HUDEP-2 (cell line): Measurements from ENCODE around the gene LRP3.
"Not testable (repeated sequence)": the region's sequence is repeated elsewhere in the genome, so short reads cannot be mapped to it uniquely, and the experiment has no call there.

Source experiments
- DNase-seq, 76 experiments: peaks; one replicate each; lab custom pipeline; 2025; ENCODE audit not compliant: unreplicated experiment in 76 of 76; lab: John Stamatoyannopoulos, UW

LRP3 gene

DNA sequence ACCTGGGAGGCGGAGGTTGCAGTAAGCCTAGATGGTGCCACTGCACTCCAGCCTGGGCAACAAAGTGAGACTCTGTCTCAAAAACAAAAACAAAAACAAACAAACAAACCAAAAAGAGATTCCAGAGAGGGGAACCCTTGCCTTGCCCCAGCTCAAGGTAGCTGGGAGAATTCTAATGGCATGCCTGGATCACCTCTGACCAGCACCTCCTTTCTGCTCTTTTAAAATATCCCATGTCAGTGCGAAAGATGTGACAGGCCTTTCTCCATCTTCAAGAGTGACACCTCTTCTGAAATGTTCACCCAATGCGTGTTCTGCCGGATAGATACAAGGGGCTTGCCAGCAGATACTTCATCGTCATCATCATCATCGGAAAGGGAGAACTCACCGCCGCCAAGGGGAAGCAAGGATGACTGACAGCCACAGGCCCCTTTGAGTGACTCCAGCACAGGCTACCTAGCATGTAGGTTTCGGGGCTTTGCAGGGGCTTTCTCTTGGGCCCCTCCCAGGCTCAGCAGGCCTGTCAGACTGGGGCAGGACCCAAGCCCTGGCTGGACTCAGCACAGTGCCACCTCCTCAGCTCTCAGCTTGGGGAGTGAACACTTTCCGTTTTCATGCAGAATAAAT is 18.9 kb upstream of the LRP3 start:
- DNase-seq: no peak

DNA sequence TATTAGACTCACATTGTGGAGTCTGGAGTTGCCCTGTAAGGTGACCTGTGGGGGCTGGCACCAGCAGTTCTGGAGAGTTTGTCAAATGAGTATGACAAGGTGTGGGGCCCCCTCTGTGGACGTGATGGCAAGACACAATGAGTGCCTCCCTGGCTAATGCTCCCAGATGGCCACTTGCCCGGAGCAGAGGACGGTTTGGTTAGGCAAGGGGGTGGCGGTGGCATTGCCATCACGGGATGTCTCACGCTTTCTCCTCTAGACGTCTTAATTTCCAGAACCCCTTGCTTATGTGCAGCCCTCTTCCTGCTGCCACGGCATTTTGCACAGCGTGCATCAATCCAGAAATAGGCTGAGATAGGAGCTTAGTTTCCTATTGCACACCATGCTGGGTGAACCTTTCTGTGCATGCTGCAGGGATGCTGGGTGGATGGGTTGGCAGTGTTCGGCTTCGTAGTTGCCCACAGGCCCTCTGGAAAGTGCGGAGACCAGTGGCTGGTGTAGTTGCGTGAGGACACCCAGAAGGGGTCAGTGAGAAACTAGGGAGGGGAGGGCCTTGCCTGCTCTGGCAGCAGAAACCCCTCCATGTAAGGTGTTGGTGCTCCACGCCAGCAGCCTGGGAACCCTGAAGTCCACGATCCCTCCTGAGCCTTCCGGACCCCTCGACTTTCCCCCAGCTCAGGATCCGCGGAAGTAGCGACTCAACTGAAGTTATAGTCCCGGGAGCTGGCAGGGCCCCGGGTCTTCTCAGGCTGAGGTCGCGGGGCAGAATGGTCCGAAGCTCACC is 18.1 kb upstream of the LRP3 start:
- DNase-seq: peak in 10 of 76 experiments; percentile 27 to 60 (median 45)

DNA sequence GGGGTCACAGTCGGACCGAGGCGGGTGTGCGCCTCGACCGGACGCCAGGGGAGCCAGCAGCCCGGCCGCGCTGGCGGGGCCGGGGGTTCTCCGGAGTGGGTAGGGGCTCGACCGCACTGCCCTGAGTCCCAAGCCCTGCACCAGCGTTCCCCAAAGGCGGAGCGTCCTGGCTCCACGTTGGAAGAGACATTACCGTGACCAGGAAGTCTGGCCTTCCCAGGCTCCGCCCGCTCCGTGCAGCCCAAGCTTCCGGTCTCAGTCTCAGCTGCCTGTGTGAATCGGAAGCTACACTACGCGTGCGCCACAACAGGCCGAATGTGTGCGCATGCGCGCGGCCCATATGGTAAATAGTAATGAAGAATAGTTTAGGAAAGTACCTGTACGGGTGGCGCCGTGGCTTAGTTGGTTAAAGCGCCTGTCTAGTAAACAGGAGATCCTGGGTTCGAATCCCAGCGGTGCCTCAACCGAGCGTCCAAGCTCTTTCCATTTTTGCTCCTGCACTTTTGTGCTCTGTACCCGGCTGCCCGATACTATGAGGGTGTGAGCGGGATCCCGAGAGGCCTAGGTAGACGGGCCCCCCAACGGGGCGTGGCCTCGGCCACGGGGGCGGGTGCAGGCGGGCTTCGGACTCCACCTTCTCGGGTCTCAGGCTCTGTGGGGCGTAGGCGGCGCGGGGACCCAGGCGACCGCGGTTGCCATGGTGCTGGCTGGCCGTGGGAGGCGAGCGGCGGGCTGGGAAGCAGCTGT is 17.3 kb upstream of the LRP3 start:
- DNase-seq: peak; percentile 86 to 100 (median 99)

DNA sequence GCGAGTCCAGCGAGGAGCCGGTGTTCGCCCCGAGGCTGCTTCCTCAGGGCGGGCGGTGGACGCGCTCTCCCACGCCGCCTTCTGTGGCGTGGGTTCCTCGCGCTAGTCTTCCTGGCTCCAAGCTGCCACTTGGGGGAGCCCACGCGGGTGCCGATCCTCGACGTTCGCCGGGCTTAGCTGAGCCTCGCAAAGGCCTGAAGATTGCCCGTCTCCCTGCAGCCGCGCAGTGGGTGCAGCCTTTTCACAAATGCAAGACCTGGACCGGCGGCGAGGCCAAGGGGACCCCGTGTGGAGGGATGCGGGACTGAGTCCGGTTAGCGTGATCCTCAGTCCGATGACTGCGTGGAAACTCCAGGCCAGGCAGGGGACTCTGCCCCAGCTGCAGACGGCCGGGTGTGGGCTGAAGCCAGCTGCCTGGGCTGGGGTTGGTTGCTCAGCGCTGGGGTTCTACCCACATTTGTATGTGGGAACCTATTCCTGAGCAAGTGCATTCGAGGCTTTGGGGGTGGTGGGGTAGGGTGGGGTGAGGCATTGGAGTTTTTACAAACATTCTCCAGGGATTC is 16.6 kb upstream of the LRP3 start:
- DNase-seq: peak in 30 of 76 experiments; percentile 30 to 80 (median 66)

DNA sequence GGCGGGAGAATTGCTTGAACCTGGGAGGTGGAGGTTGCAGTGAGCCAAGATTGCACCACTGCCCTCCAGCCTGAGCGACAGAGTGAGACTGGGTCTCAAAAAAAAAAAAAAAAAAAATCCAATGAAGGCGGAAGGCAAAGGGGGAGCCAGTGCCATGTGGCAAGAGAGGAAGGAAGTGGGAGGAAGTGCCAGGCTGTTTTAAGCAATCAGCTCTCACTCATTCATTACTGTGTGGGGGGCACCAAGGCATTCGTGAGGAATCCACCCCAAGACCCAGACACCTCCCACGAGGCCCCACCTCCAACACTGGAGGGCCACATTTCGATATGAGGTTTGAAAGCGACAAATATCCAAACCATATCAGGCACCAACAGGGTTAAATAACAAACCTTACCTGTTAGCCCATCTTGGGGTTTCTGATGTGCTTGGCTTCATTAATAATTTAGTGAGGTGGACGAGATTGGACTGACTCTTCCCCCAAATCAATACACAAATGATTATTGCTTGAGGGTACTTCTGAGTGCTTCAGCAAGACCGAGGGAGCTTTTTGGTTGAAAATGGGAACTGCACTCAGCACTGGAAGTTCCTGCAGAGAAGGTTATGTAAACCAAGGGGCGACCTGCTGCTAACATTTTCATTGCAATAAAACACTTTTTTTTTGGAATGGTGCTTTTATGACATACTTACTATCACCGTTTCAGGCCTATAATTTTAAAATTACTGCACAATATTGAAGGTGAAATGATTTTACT is 7.5 kb upstream of the LRP3 start:
- no peak for DNase-seq

DNA sequence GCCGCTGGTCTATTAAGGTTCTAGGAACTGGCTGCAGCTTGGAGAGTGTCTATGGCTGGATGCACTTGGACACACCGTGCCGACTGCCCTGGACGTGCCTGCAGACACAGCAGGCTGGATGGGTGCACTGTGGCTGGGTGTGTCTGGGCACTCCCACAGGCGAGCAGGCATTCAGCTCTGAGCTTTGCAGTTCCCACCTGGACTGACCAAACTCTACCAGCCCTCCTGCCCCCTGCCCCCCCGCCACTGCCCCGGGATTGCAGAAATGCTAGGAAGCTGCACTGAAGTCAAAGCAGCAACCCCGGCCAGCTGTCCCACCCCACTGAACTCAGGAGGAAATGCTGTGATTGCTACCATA is 7.0 kb upstream of the LRP3 start:
- no peak for DNase-seq

DNA sequence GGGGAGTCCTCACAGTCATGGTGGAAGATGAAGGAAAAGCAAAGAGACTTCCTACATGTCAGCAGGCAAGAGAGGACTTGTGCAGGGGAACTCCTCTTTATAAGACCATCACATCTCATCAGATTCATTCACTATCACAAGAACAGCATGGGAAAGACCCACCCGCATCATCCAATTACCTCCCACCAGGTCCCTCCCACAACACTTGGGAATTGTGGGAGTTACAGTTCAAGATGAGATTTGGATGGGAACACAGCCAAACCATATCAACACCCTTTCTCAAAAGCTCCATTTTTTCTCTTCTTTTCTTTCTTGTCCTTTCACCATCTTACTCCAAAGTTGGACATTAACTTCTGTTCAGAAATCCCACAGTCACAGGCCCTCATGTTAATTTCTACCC is 4.7 kb upstream of the LRP3 start:
- DNase-seq: no peak

DNA sequence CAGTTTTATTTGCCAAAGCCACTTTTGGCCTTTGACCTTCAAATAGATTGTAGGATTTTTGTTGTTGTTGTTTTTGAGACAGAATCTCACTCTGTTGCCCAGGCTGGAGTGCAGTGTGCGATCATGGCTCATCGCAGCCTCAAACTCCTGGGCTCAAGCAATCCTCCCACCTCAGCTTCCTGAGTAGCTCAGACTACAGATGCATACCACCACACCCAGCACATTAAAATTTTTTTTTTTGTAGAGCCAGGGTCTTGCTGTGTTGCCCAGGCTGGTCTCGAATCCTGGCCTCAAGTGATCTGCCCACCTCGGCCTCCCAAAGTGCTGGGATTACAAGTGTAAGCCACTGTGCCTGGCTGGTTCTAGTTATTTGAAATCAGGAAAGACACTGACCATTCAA is 3.0 kb upstream of the LRP3 start:
- DNase-seq: not testable (repeated sequence)

DNA sequence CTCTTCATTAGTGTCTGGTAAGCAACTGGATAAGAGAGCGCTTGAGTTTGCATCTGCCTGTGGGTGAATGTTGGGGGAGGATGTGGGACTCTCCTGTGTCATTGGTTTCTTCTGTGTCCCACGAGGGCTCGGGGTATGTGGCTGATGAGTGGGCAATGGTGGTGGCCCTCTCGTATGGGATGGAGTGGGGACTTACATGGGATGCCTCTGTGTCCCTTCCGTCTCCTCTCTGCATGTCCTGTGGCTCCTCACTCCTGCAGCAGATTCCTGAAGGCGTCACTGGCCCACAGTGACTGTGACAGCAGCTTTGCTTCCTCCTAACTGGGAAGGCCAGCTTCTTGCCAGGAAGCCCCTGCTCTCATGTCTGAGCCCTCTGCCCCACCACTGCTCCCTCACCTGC is 2.6 kb upstream of the LRP3 start:
- DNase-seq: no peak

DNA sequence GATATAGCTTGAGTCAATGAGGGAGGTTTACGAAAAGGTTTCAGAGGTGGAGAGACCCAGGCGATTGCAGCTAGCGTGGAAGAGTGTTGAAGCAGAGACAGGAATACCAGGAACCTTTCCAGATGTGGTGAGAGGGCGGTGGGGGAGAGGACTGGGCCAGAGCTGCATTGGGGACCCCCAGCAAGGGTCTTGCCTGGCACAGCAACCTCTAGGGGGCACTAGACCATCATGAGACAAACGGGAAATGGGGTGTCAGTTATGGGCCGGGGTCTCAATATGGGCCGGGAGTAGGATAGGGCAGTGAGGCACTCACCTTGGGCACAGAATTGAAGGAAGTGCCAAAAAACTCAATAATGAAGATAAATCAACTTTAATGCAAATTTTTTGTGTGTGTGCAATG is 2.1 kb upstream of the LRP3 start:
- DNase-seq: no peak

DNA sequence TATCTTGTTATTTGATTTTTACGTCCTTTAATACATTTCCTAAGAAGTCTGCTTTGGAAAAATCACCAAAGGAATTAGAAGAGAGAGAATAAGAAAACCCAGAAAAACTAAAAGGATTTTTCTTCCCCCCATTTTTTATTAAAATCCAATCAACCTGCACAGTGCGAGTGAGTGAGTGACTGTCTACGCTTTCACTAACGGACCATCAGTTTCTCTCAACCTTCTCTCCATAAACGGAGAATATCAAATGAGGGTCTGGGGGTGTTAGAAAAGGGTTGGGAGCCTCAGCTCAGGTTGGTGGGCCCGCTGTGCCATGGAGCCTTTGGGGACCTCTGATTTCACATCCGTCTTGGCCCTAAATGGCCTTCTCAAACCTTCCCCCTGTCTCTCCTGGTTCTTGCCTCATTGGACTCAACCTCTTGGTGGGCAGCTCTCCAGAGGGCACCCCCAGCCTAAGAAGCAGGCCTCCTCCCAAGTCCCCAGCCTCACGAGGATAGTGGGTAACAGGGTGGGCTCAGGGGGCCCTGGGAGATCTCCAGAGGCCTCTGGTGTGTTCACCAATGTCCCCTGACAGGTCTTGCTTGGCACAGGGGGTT is 763 bp upstream of the LRP3 start:
- DNase-seq: no peak

DNA sequence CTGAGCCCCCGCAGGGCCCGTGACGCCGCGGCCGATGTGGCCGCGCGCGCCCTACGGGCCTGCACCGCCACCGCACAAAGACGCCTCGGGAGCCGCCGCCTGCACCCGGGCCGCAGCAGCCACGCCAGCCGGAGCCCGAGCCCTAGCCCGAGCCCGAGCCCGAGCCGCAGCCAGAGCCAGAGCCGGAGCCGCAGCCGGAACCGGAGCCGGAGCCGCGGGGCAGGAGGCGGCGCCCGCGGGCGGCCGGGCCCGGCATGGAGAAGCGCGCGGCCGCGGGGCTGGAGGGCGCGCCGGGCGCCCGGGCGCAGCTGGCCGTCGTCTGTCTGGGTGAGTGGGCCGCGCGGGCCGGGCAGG is 379 bp downstream of the LRP3 start:
- DNase-seq: peak in 1 of 76 experiments; percentile 12

DNA sequence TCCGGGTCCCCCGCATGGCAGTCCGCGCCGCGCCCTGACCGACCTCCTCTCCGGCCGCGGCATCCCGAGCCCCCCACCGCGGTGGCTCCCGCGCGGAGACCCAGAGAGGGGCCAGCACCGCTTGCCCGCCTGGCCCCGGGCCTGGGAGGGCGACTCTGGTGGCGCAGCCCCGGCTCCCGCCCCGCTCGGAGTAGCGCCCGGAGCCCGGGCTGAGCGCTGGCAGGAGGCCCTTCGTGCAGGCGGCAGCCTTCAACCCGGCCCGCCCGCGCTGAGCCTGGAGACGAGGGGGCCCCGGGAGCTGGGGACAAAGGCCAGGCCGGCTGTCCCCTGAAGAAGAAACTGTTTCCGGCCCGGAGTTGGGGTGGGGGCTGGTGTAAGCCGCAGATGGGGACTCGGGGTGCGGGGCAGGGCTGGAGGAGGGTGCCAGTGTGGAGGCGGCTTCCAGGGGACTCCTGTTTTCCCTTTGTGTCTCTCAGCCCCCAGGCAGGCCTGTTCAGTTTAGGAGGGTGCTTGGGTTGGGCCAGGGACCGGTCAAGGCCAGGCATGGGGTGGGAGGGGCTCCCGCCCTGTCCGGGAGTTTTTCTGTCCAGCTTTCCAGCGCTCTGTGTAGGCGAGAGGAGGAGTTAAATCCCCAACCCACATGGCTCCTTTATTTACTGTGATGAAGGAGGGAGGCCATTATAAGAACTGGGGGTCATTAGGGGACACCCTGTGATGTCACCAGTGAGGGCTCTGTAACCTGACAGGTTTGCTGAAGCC is 935 bp downstream of the LRP3 start:
- DNase-seq: peak in 1 of 76 experiments; percentile 14

DNA sequence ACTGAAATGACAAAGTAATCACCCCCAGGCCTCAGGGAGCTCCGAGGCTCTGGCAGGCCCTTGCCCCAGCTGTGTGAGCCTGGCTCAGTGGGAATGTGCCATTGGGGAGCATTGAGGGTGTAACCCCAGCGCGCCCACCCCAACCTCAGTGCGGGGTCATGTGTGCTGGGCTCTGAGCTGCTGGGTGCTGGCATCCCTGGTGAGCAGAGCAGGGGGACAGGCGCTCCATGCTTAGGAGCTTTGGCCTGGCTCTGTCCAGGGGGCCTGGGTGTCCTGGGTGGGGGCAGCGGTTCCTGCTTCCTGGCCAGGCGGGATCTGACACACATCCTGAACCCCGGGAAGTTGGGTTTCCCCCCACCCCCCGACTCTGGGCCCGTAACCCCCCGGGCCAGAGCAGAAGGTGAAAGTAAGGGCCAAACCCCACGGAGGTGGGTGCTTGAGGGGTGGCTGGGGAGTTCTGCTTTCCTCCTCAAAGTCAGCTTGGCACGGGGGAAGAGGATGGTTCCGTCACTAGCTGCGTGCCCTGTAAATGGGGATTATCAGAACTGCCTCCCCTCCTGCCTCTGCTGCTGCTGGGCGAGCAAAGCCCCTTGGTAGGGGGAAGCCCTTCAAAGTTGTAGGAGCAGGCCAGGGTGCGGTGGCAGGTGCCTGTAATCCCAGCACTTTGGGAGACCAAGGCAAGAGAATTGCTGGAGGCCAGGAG is 1.7 kb downstream of the LRP3 start:
- DNase-seq: no peak

DNA sequence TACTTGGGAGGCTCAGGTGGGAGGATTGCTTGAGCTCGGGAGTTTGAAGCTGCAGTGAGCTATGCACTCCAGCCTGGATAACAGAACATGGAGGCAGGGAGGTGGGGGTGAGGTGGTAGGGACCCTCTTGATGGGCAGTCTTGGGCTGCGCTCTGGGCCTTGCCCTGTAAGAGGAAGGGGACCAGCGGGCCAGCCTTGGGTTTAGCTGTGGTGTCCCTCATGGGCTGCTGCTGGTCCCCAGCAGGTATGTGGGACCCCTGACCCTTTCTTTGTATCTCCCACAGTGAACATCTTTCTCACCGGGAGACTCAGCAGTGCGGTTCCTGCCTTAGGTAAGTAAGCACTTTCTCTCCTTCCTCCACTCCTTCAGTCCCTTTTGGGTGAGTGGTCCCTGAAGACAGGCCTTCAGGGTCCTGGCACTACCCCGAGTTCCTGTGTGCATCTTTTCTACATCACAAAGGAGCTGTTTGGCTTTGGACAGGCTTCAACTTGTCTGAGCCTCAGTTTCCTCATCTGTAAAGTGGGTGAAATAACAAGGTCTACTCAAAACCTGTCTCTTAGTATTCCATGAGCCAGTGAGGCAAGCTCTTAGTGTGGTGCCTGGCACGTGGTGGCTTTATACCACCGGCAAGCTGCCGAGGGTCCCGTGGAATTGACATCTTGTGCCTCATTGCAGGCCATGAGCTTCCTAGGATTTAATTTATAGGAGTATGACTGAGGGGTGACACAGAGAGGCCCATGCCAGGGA is 2.5 kb downstream of the LRP3 start:
- no peak for DNase-seq

DNA sequence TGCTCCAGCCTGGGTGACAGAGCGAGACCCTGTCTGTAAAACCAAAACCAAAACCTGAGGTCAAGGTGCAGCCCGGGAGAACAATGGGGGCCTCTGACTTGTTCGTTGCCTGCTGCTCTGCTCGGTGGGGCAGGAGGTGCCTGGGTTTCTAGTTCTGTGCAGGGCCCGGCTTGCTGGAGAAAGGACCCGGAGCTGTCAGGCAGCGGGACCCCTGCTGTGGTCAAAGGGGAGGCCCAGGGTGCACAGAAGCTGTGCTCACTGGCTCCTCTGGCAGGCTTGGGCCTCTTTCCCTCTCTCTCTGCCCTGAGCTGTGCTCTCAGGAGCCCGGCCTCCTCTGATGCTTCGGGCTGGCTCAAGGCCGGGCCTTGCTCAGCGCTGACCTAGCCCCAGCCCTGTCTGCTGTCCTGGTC is 3.5 kb downstream of the LRP3 start:
- DNase-seq: no peak

DNA sequence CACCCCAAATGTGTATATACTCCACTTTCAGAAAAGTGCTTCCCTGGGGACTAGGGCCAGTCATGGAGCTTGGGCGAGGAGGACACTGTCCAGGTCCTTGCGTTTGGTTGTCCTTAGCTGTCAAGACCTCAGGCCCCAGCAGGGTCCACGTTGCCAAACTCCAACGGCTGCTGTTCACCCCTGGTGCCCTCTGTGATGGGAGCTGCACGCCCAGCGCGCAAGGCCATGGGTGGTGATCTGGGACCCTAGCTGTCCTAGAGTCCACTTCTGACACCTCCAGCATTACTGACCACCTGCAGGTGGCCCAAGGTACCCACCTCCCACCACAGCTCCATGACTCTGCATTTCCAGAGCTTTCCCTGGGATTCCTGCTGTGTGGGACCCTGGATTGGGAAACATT is 4.0 kb downstream of the LRP3 start:
- no peak for DNase-seq

DNA sequence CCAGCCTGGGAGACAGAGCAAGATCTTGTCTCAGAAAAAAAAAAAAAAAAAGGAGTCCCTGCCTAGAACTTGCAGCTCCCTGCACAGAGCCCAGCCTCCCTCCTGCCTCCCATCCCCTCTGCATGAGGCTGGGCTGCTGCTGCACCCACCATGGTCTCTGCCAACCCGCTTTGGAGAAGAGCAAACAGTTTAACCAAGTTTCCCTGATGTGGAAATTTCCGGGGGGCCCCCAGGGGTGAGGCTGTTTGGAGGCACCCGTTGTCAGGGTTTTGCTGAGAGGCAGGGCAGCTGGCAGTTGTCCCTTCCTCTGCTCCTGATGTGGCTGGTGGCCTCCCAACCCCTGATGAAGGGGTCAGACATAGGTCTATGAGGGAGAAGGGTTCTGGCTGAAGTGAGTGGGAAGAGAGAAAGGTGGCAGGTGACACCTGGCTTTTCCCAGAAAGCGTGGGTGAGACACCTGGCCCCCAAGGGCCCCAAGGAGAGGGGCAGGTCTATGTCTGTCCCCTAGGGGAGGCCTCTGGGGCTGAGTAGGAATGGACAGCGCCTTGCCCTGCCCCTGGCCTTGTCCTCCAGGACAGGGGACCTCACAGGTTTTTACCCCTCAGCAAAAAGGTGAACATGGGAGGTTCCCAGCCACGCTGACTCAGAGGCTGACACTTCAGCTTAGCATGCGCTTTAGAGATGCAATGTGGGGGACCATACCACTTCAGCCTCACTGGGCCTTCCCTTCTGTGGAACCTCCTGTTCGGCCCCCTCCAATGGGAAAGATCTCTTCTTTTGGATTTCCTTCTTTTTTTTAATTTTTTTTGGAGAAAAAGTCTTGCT is 5.5 kb downstream of the LRP3 start:
- no peak for DNase-seq
